GM19455 (cell line): ENCODE data around the gene ACTG1.

Experiments used
- ATAC-seq: cut with Tn5 transposase; IDR thresholded peaks from one replicate; pipeline ENCODE4 v1.9.1; 2021; ENCODE audit not compliant: unreplicated experiment

ACTG1 gene

DNA sequence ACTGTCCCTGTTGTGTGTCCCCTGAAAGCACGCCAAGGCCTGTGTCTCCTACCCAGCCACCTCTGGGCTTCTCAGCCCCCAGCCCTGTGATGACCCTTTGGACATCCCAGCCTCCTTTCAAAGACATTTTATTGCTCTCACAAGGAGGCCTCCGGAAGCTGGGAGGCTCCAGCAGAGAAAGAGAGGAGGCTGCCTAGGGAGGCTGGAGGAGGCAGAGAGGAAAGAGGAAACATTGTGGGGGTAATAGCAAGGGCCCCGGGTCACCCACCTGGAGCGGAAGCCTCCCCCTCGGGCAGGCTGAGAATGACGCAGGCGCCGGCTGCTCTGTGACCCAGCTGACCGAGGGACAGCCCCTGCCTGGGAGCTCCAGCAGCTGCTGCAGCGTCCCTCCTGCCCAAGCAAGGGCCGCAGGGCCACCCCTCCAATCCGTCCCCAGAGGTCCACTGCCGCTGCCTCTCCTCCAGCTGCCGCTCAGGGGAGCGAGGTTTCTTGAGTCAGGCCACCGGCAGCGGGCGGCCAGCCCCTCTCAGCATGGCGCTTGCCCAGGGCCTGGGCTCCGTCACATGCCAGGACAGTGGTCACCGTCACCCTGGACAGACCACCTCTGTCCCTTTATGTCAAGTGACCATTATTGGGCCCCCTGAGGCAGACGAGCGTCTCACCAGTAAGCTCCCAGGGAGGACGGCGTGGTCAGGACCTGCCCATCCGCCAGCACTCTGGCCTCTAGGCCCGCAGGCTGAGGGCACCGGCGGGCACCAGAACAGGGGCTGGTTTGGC, 29.3 kb downstream of the ACTG1 start:
- no peak for ATAC-seq

GRCh38 chr17:81482673-81483072, 29.9 kb downstream of the ACTG1 start:
- ATAC-seq: no peak

- no peak for ATAC-seq
Measured at GRCh38 chr17:81481815-81482505, 30.6 kb downstream of the ACTG1 start.

DNA sequence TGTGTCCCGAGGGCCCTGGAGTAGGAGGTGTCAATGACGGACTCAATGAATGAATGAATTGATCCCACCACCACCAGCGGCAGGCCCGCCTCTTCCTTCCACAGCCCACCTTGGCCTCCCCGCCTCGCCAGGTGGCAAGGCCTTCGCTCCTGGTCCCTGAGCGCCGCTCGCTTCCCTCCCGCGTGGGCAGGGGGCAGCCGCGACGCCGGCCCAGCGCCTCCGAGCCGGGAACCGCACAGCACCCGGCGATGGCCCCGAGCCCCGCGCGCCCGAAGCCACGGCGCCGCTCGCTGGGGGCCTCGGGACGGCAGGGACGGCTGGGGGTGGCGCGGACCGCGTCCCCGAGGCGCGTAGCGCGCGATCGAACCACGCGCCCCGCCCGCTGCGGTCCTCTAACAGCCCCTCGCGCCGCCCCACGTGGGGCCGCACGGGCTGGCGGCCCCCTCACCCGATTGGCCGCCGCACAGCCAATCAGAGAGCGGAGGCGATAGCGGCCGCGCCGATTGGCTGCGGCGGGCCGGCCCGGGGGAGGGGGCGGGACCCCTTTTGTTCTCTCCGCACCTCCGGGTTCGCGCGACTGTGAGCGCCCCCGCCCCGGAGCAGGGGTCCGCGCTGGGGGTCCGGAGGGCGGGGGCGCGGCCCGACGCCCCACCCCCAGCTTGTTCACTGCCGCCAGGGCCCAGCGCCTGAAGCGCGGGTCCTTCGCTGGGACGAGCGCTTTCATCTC, 31.4 kb downstream of the ACTG1 start:
- no peak for ATAC-seq

- no peak for ATAC-seq
Measured at GRCh38 chr17:81480140-81481072, 32.2 kb downstream of the ACTG1 start.

GRCh38 chr17:81479175-81480071, 33.2 kb downstream of the ACTG1 start:
- no peak for ATAC-seq

- no peak for ATAC-seq
Measured at GRCh38 chr17:81478119-81478518, 34.5 kb downstream of the ACTG1 start.

GRCh38 chr17:81477173-81477572, 35.4 kb downstream of the ACTG1 start:
- ATAC-seq: no peak

GRCh38 chr17:81476635-81477034, 36.0 kb downstream of the ACTG1 start:
- ATAC-seq: no peak

DNA sequence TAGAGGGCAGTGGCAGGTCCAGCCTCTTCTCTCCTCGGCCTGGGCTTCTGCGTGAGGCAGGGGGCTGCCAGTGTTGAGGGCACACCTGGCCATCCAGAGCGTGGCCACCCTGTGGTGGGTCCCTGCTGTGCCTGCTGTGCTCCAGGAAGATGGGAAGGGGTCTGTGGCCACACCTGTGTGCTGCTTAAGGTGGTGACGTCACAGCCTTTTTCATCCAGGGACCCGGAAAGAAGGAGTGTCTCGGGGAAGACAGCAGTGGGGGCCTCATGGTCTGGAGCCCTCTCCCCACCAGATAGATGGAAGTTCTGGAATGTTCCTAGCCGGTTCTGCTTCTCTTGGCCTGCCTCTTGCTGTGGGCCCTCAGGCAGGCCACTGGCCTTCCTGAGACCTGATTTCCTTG, 36.5 kb downstream of the ACTG1 start:
- no peak for ATAC-seq

GRCh38 chr17:81474958-81475357, 37.6 kb downstream of the ACTG1 start:
- no peak for ATAC-seq

- ATAC-seq: no peak
Measured at GRCh38 chr17:81473019-81473418, 39.6 kb downstream of the ACTG1 start.

GRCh38 chr17:81471818-81472456, 40.7 kb downstream of the ACTG1 start:
- no peak for ATAC-seq

GRCh38 chr17:81470944-81471817, 41.4 kb downstream of the ACTG1 start:
- no peak for ATAC-seq

DNA sequence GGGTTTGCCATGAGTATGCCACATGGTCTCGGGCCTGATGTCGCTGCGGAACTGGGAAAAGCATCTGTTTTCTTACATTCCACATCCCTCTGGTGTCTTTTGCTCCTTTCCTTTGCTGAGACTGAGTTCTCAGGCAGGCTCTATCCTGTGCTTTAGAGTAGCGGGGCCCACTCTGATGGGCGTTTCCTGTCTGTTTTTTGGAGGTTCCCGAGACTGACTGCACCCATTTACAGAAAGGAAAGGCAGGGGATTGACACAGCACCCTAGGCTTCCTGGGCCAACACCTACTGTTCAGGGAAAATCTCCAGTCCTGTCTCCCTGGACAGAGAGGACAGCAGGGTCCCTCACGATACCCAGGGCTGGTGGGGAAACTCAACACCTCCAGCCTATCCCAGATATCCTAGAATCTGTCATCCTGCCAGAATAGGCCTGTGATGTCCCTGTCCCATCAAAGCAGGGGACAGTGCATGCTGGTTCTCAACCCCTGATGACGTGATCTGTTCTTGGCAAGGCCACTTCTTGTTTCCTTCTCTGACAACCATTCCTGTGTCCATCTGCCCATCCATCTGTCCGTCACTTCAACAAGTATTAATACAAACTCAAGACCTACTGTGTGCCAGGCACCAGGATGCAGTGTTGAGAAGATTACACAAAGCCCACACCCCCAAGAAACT, 42.2 kb downstream of the ACTG1 start:
- ATAC-seq: no peak

- no peak for ATAC-seq
Measured at GRCh38 chr17:81469266-81469665, 43.3 kb downstream of the ACTG1 start.

GRCh38 chr17:81468770-81469121, 43.9 kb downstream of the ACTG1 start:
- no peak for ATAC-seq
